HepG2 (cell line): Measurements from ENCODE around the gene ASB16. TPM values are rescaled to one million over a fixed set of nuclear protein-coding genes. Genes with fewer than 3 reads are reported as not detected.

Source experiments
- ARNTL ChIP-seq: sonication (generic); formaldehyde crosslinking; IDR thresholded peaks from 2 replicates; pipeline ENCODE4 v1.4.0; 2020; ENCODE audit warnings: mild to moderate bottlenecking, missing genetic modification reagents
- CHCHD3 ChIP-seq: sonication (generic); formaldehyde crosslinking; IDR thresholded peaks from 2 replicates; pipeline ENCODE4 v1.8.0; 2022; ENCODE audit warnings: mild to moderate bottlenecking, missing genetic modification reagents, moderate library complexity
- DPF2 ChIP-seq: sonication (generic); formaldehyde crosslinking; IDR thresholded peaks from 2 replicates; pipeline ENCODE4 v1.4.0; 2020; ENCODE audit warnings: mild to moderate bottlenecking, low read depth, missing genetic modification reagents, borderline replicate concordance
- DR1 ChIP-seq: sonication (generic); formaldehyde crosslinking; IDR thresholded peaks from 2 replicates; pipeline ENCODE4 v1.8.0; 2021; ENCODE audit warnings: mild to moderate bottlenecking, missing genetic modification reagents, inconsistent platforms
- PRPF4 ChIP-seq: fragments of 200-400 bp; formaldehyde crosslinking; IDR thresholded peaks from 2 replicates; pipeline ENCODE4 v1.6.1; 2016; ENCODE audit warnings: low read length, low read depth; ENCODE audit not compliant: poor library complexity, severe bottlenecking
- SIX1 ChIP-seq: sonication (generic); formaldehyde crosslinking; IDR thresholded peaks from 2 replicates; pipeline ENCODE4 v1.4.0; 2020; ENCODE audit warnings: missing genetic modification reagents, borderline replicate concordance
- YY1 ChIP-seq: IDR thresholded peaks from 2 replicates; pipeline ENCODE4 v1.6.1; 2011; ENCODE audit warnings: low read length, low read depth, moderate library complexity, mild to moderate bottlenecking; ENCODE audit not compliant: insufficient read depth, insufficient replicate concordance
- ZBTB2 ChIP-seq: sonication (generic); formaldehyde crosslinking; IDR thresholded peaks from 2 replicates; pipeline ENCODE4 v1.8.0; 2022; ENCODE audit warnings: low read depth, missing genetic modification reagents
- ZFP91 ChIP-seq: sonication (generic); formaldehyde crosslinking; IDR thresholded peaks from 2 replicates; pipeline ENCODE4 v1.9.0; 2022; ENCODE audit warnings: missing genetic modification reagents, mild to moderate bottlenecking, borderline replicate concordance
- ZFX ChIP-seq: sonication (generic); formaldehyde crosslinking; IDR thresholded peaks from 2 replicates; pipeline ENCODE4 v1.4.0; 2020; ENCODE audit warnings: mild to moderate bottlenecking, low read depth, missing genetic modification reagents, moderate library complexity
- polyA plus RNA-seq, 8 experiments: library from polyadenylated mRNA; depleted of rRNA in 3 of 8; stranded (reverse) in 7 of 8; unstranded in 1 of 8; fragments of >200 nt; fragmentation: Illumina TruSeq in 4 of 8; extraction: Trizol in 4 of 8; gene quantifications; 2 replicates each; pipeline versions ENCODE4 v1.2.1 to v1.2.3, GENCODE V29; 2011 to 2016; ENCODE audit warnings: low read depth in 4 of 8, missing spikeins in 1 of 8, mixed read lengths in 1 of 8; ENCODE audit not compliant: insufficient read depth in 1 of 8
- total RNA-seq, 5 experiments: library from RNA; depleted of rRNA; stranded (reverse); fragments of >200 nt; fragmentation: Illumina TruSeq; extraction: Trizol; gene quantifications; 2 replicates each; pipeline ENCODE4 v1.2.3, GENCODE V29; 2016; ENCODE audit warnings: low read depth in 1 of 5
- TF ChIP-seq, protein P1 (sequence below), 2 experiments: sonication (generic) in 1 of 2; formaldehyde crosslinking in 1 of 2; IDR thresholded peaks; 2 replicates each; pipeline versions ENCODE4 v1.5.1 to v1.6.1; 2011 to 2020; ENCODE audit warnings: borderline replicate concordance in 1 of 2, low read depth in 1 of 2, low read length in 1 of 2, mild to moderate bottlenecking in 1 of 2, missing genetic modification reagents in 1 of 2, moderate library complexity in 1 of 2
- TF ChIP-seq, protein P2 (sequence below): sonication (generic); formaldehyde crosslinking; IDR thresholded peaks from 2 replicates; pipeline ENCODE4 v1.4.0; 2020; ENCODE audit warnings: missing genetic modification reagents
- TF ChIP-seq, protein P3 (sequence below): sonication (generic); formaldehyde crosslinking; IDR thresholded peaks from 2 replicates; pipeline ENCODE4 v1.4.0; 2020; ENCODE audit warnings: missing genetic modification reagents
- TF ChIP-seq, protein P4 (sequence below): sonication (generic); formaldehyde crosslinking; IDR thresholded peaks from 2 replicates; pipeline ENCODE4 v1.8.0; 2022; ENCODE audit warnings: mild to moderate bottlenecking, missing genetic modification reagents; ENCODE audit not compliant: insufficient replicate concordance
- TF ChIP-seq, protein P5 (sequence below): IDR thresholded peaks from 2 replicates; pipeline ENCODE4 v1.6.1; 2016

Gene ASB16
- total and polyA plus RNA-seq, 2 of the 13 experiments (the other 11 are each of a cell fraction or from before 2014, with no cell fraction given), result 0.07 TPM; not detected in 1

- TF ChIP-seq, protein P1, sequence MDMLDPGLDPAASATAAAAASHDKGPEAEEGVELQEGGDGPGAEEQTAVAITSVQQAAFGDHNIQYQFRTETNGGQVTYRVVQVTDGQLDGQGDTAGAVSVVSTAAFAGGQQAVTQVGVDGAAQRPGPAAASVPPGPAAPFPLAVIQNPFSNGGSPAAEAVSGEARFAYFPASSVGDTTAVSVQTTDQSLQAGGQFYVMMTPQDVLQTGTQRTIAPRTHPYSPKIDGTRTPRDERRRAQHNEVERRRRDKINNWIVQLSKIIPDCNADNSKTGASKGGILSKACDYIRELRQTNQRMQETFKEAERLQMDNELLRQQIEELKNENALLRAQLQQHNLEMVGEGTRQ (IDR thresholded peaks at IDR 0.05; ENCODE audit: low read depth, low read length), result no peak
- TF ChIP-seq, protein P1 (CRISPR knock-in tag; IDR thresholded peaks at IDR 0.05; ENCODE audit: borderline replicate concordance), result no peak
- no peak for TF ChIP-seq DPF2 (CRISPR knock-in tag)
- peak; percentile 97; the same call in 1 of the 2 replicates for TF ChIP-seq ZFP91 (CRISPR knock-in tag)
- no peak for TF ChIP-seq CHCHD3
- TF ChIP-seq, protein P2, sequence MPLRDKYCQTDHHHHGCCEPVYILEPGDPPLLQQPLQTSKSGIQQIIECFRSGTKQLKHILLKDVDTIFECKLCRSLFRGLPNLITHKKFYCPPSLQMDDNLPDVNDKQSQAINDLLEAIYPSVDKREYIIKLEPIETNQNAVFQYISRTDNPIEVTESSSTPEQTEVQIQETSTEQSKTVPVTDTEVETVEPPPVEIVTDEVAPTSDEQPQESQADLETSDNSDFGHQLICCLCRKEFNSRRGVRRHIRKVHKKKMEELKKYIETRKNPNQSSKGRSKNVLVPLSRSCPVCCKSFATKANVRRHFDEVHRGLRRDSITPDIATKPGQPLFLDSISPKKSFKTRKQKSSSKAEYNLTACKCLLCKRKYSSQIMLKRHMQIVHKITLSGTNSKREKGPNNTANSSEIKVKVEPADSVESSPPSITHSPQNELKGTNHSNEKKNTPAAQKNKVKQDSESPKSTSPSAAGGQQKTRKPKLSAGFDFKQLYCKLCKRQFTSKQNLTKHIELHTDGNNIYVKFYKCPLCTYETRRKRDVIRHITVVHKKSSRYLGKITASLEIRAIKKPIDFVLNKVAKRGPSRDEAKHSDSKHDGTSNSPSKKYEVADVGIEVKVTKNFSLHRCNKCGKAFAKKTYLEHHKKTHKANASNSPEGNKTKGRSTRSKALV (CRISPR knock-in tag), result peak; percentile 49
- TF ChIP-seq PRPF4, result no peak
- TF ChIP-seq, protein P3, sequence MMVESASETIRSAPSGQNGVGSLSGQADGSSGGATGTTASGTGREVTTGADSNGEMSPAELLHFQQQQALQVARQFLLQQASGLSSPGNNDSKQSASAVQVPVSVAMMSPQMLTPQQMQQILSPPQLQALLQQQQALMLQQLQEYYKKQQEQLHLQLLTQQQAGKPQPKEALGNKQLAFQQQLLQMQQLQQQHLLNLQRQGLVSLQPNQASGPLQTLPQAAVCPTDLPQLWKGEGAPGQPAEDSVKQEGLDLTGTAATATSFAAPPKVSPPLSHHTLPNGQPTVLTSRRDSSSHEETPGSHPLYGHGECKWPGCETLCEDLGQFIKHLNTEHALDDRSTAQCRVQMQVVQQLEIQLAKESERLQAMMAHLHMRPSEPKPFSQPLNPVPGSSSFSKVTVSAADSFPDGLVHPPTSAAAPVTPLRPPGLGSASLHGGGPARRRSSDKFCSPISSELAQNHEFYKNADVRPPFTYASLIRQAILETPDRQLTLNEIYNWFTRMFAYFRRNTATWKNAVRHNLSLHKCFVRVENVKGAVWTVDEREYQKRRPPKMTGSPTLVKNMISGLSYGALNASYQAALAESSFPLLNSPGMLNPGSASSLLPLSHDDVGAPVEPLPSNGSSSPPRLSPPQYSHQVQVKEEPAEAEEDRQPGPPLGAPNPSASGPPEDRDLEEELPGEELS (CRISPR knock-in tag), result no peak
- no peak for TF ChIP-seq DR1 (CRISPR knock-in tag)
- TF ChIP-seq ARNTL (CRISPR knock-in tag), result 0 out of 2 replicates have a peak, but pooled peaks have one; percentile 10
- TF ChIP-seq, protein P4, sequence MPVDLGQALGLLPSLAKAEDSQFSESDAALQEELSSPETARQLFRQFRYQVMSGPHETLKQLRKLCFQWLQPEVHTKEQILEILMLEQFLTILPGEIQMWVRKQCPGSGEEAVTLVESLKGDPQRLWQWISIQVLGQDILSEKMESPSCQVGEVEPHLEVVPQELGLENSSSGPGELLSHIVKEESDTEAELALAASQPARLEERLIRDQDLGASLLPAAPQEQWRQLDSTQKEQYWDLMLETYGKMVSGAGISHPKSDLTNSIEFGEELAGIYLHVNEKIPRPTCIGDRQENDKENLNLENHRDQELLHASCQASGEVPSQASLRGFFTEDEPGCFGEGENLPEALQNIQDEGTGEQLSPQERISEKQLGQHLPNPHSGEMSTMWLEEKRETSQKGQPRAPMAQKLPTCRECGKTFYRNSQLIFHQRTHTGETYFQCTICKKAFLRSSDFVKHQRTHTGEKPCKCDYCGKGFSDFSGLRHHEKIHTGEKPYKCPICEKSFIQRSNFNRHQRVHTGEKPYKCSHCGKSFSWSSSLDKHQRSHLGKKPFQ (CRISPR knock-in tag), result peak; percentile 54
- TF ChIP-seq ZBTB2 (CRISPR knock-in tag), result 0 out of 2 replicates have a peak, but pooled peaks have one; percentile 32
- TF ChIP-seq ZFX (CRISPR knock-in tag), result peak; percentile 23; the same call in 1 of the 2 replicates
- TF ChIP-seq SIX1, result no peak
- TF ChIP-seq, protein P5, sequence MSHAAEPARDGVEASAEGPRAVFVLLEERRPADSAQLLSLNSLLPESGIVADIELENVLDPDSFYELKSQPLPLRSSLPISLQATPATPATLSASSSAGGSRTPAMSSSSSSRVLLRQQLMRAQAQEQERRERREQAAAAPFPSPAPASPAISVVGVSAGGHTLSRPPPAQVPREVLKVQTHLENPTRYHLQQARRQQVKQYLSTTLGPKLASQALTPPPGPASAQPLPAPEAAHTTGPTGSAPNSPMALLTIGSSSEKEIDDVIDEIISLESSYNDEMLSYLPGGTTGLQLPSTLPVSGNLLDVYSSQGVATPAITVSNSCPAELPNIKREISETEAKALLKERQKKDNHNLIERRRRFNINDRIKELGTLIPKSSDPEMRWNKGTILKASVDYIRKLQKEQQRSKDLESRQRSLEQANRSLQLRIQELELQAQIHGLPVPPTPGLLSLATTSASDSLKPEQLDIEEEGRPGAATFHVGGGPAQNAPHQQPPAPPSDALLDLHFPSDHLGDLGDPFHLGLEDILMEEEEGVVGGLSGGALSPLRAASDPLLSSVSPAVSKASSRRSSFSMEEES (CRISPR knock-in tag), result no peak
- TF ChIP-seq YY1, result no peak
These were observed 46.4 kb upstream of the ASB16 start (continued) for GRCh38 chr17:44124118-44124438.
